Upper lobe of right lung (tissue), 1 donor: Measurements from ENCODE around the gene NINJ1. TPM values are rescaled to one million over a fixed set of nuclear protein-coding genes. Genes with fewer than 3 reads are reported as not detected.

ENCODE experiments used
- ATAC-seq: fragments of 200-7000 bp; cut with Tn5 transposase; one replicate; pipeline ENCODE4 v1.9.1; 2020; ENCODE audit warnings: mild to moderate bottlenecking, moderate library complexity
- DNase-seq: peaks from one replicate; pipeline ENCODE4 v3.0.0-alpha.2; 2020
- H3K27ac ChIP-seq: fragments of 200-600 bp; one replicate; pipeline ENCODE4 v1.8.0; 2022
- H3K27me3 ChIP-seq: fragments of 200-600 bp; one replicate; pipeline ENCODE4 v1.8.0; 2022; ENCODE audit warnings: mild to moderate bottlenecking
- H3K36me3 ChIP-seq: fragments of 200-600 bp; one replicate; pipeline ENCODE4 v1.8.0; 2022
- H3K4me1 ChIP-seq: fragments of 200-600 bp; one replicate; pipeline ENCODE4 v1.8.0; 2022
- H3K4me3 ChIP-seq: fragments of 200-600 bp; one replicate; pipeline ENCODE4 v1.8.0; 2022; ENCODE audit warnings: mild to moderate bottlenecking
- H3K9me3 ChIP-seq: fragments of 200-600 bp; one replicate; pipeline ENCODE4 v1.8.0; 2022
- intact Hi-C: fragments of 100-400 bp; cut with DNase I; formaldehyde crosslinking; loops from one replicate; pipeline ENCODE4 v1.11.0; 2022
- total RNA-seq: library from RNA; stranded (reverse); fragmentation: NEBNext Ultra II Directional; extraction: Animal tissue kit (Norgen Biotek cat#: 25700); gene quantifications from one replicate; pipeline ENCODE4 v1.2.1, GENCODE V29; 2021
- TF ChIP-seq, protein P1 (sequence below): fragments of 200-600 bp; IDR thresholded peaks from one replicate; pipeline ENCODE4 v1.8.0; 2022; ENCODE audit warnings: antibody characterized with exemption
- donor health status: DM: no; HTN: yes; CAD: no; lungs with severe emphysema.

NINJ1 gene
- total RNA-seq, 1 donor from 2014 or later = 53.2 TPM

DNA sequence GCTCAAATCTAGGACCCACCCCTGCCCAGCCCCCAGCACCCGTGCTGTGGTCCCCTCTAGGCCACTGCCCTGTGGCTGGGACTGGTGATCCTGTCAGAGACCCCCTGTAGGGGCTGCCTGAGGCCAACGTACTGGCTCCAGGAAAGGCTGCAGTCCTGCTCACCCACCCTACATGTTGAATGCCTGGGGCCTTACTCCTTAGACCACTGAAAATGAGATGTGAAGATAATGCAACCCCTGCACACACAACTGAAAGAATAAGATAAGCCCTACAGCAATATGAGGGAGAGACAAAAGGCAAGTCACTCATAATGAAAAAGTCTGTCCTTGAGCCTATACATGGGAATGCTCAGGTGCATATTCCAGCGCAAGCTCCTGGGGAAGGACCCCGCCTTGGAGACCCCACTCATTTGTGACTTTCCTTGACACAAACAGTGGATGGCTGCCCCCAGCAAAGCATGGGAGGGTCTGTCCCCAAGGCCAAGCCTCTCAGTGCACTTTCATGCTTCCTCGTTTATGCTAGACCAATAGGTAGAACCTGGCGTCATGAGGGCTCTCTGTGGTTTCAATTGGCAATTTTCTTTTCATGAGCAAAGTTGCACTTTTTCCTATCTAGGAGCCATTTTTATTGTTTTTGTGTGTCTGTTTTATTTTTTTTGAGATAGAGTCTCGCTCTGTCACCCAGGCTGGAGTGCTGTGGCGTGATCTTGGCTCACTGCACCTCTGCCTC lies 37.4 kb upstream of the NINJ1 start:
- H3K27ac ChIP-seq = no peak overlapping the region
- DNase-seq (no peak), ATAC-seq (no peak)
- H3K4me3 ChIP-seq = no peak overlapping the region
- H3K27me3 ChIP-seq = no peaks in the 10 kb centered on the region
- no peaks in the 10 kb centered on the region for H3K9me3 ChIP-seq
- intact Hi-C loops = no loop called here
- no peaks in the 10 kb centered on the region for H3K36me3 ChIP-seq
- peaks cover 8% of the 10 kb centered on the region for H3K4me1 ChIP-seq
- TF ChIP-seq, protein P1, sequence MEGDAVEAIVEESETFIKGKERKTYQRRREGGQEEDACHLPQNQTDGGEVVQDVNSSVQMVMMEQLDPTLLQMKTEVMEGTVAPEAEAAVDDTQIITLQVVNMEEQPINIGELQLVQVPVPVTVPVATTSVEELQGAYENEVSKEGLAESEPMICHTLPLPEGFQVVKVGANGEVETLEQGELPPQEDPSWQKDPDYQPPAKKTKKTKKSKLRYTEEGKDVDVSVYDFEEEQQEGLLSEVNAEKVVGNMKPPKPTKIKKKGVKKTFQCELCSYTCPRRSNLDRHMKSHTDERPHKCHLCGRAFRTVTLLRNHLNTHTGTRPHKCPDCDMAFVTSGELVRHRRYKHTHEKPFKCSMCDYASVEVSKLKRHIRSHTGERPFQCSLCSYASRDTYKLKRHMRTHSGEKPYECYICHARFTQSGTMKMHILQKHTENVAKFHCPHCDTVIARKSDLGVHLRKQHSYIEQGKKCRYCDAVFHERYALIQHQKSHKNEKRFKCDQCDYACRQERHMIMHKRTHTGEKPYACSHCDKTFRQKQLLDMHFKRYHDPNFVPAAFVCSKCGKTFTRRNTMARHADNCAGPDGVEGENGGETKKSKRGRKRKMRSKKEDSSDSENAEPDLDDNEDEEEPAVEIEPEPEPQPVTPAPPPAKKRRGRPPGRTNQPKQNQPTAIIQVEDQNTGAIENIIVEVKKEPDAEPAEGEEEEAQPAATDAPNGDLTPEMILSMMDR = no peak

DNA sequence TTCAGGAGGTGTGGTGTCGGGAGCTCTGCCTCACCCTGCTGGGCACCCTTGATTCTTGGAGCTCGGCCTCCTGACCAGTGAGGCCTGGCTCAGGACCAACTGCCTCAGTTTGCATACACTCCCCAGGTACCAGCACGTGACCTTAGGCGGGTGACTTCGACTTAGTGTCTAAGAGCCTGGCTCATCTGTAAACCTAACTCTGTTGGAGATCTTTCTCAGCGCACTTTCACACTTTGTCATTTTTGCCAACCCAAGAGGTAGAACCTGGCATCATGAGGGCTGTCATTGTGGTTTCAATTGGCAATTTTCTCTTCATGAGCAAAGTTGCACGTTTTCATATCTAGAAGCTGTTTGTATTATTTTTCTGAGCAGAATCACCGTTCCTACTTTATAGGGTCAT lies 36.5 kb upstream of the NINJ1 start:
- intact Hi-C loops = no loop called here
- H3K9me3 ChIP-seq = no peaks in the 10 kb centered on the region
- no peak for ATAC-seq
- no peak for DNase-seq
- no peaks in the 10 kb centered on the region for H3K27me3 ChIP-seq
- H3K27ac ChIP-seq = no peak overlapping the region
- TF ChIP-seq, protein P1 = no peak
- H3K36me3 ChIP-seq = no peaks in the 10 kb centered on the region
- no peak overlapping the region for H3K4me3 ChIP-seq
- H3K4me1 ChIP-seq = peaks cover 8% of the 10 kb centered on the region

GRCh38 chr9:93169444-93169843 lies 35.4 kb upstream of the NINJ1 start:
- peaks cover 8% of the 10 kb centered on the region for H3K4me1 ChIP-seq
- no peak overlapping the region for H3K4me3 ChIP-seq
- no peak for DNase-seq
- no peaks in the 10 kb centered on the region for H3K27me3 ChIP-seq
- no peaks in the 10 kb centered on the region for H3K9me3 ChIP-seq
- no peaks in the 10 kb centered on the region for H3K36me3 ChIP-seq
- no peak for ATAC-seq
- intact Hi-C loops = no loop called here
- no peak overlapping the region for H3K27ac ChIP-seq
- TF ChIP-seq, protein P1 = no peak

GRCh38 chr9:93168581-93168980 lies 34.5 kb upstream of the NINJ1 start:
- Histone ChIP-seq H3K27me3 (no peaks in the 10 kb centered on the region), H3K9me3 (no peaks in the 10 kb centered on the region), H3K36me3 (no peaks in the 10 kb centered on the region), H3K27ac (no peak overlapping the region), H3K4me1 (peaks cover 3% of the 10 kb centered on the region), H3K4me3 (no peak overlapping the region)
- intact Hi-C loops = no loop called here
- TF ChIP-seq, protein P1 = no peak
- no peak for ATAC-seq
- no peak for DNase-seq

- no peaks in the 10 kb centered on the region for H3K27me3 ChIP-seq
- ATAC-seq (no peak), DNase-seq (no peak)
- H3K9me3 ChIP-seq = no peaks in the 10 kb centered on the region
- no peaks in the 10 kb centered on the region for H3K36me3 ChIP-seq
- no peak overlapping the region for H3K4me3 ChIP-seq
- no peaks in the 10 kb centered on the region for H3K4me1 ChIP-seq
- intact Hi-C loops = no loop called here
- TF ChIP-seq, protein P1 = no peak
- H3K27ac ChIP-seq = no peak overlapping the region
Observed at GRCh38 chr9:93167838-93168237, 33.8 kb upstream of the NINJ1 start.

- no peak for DNase-seq
- no peaks in the 10 kb centered on the region for H3K4me1 ChIP-seq
- H3K4me3 ChIP-seq = no peak overlapping the region
- intact Hi-C loops = no loop called here
- TF ChIP-seq, protein P1 = no peak
- no peaks in the 10 kb centered on the region for H3K36me3 ChIP-seq
- H3K9me3 ChIP-seq = no peaks in the 10 kb centered on the region
- ATAC-seq = no peak
- H3K27me3 ChIP-seq = no peaks in the 10 kb centered on the region
- H3K27ac ChIP-seq = no peak overlapping the region
Observed at GRCh38 chr9:93167185-93167584, 33.1 kb upstream of the NINJ1 start.
